ENCODE measurements around the gene TEKT4.
"Not testable (repeated sequence)": the region's sequence is repeated elsewhere in the genome, so short reads cannot be mapped to it uniquely, and the experiment has no call there.

TEKT4 gene

DNA sequence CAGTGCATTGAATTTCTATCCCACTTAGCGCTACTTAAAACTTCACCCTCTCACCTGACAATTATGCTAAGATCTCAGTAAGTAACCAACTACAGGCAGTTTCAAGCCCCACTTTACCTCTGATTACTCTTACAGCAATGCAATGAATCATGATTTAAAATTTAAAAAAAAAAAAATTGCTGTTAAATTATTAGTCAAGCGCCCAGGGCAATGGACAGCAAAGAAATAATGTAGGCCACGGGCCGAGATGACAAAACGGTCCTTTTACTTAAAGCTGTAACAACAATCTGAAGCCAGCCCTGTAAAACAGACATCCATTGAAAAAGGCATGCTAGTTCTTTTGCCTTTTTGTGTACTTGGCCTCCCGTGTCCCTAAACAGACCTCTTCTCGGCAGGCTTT, 24.0 kb downstream of the TEKT4 start:
- H3K9me3 ChIP-seq (ENCODE audit: insufficient read depth, low read depth, low read length); H3K4me1 ChIP-seq (ENCODE audit: control insufficient read depth in 1 of 2, insufficient read depth in 2 of 2, low read length in 2 of 2); H3K23ac ChIP-seq (ENCODE audit: low read length); H2BK5ac ChIP-seq (ENCODE audit: low read depth, low read length, poor library complexity); H4K91ac ChIP-seq (ENCODE audit: low read depth, low read length); H3K79me2 ChIP-seq (ENCODE audit: control insufficient read depth, insufficient read depth, low read length, poor library complexity); H3K27ac ChIP-seq (ENCODE audit: low read depth, low read length); H3K4me3 ChIP-seq (ENCODE audit: low read depth, low read length); DNase-seq; H2AFZ ChIP-seq (ENCODE audit: insufficient read depth, low read length, poor library complexity); H3K27me3 ChIP-seq (ENCODE audit: insufficient read depth, low read length); H2BK12ac ChIP-seq (ENCODE audit: low read length); H3K4me2 ChIP-seq (ENCODE audit: low read length); H2AK5ac ChIP-seq (ENCODE audit: low read length); H4K8ac ChIP-seq (ENCODE audit: low read depth, low read length); H2BK120ac ChIP-seq (ENCODE audit: insufficient read depth, low read length, poor library complexity); H4K12ac ChIP-seq (ENCODE audit: low read depth, low read length); H3K4ac ChIP-seq (ENCODE audit: low read depth, low read length); H3K9ac ChIP-seq (ENCODE audit: low read length); H3K14ac ChIP-seq (ENCODE audit: low read length); H3K18ac ChIP-seq (ENCODE audit: low read length); H3K36me3 ChIP-seq (ENCODE audit: control insufficient read depth in 1 of 2, insufficient read depth in 2 of 2, low read length in 2 of 2); H3K79me1 ChIP-seq (ENCODE audit: low read length): not testable (repeated sequence)
- WGBS (ENCODE audit: extremely low coverage, insufficient coverage, insufficient read length), result no CpG with 5 or more reads among the region's 7 CpGs

DNA sequence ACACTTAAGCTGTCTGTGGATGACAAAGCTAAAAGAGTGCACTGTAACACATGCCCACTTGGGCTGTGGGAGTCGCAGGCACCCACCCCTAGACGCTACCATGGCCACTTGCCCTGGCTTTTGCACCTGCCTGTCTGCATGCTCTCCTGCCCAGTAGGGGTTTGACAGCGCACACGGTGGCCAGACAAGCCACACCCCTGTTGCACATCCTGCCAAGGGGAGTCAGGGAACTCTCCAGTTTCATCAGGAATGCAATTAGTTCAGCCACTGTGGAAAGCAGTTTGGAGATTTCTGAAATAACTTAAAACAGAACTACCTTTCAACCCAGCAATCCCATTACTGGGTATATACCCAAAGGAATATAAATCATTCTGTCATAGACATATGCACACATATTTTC, 35.7 kb downstream of the TEKT4 start:
- not testable (repeated sequence) for H3K18ac ChIP-seq (ENCODE audit: low read length); H3K14ac ChIP-seq (ENCODE audit: low read length); H3K4me2 ChIP-seq (ENCODE audit: low read length); H2BK120ac ChIP-seq (ENCODE audit: insufficient read depth, low read length, poor library complexity); H4K12ac ChIP-seq (ENCODE audit: low read depth, low read length); H3K27me3 ChIP-seq (ENCODE audit: insufficient read depth, low read length); H3K9ac ChIP-seq (ENCODE audit: low read length); H2AFZ ChIP-seq (ENCODE audit: insufficient read depth, low read length, poor library complexity); H3K79me1 ChIP-seq (ENCODE audit: low read length); H3K79me2 ChIP-seq (ENCODE audit: control insufficient read depth, insufficient read depth, low read length, poor library complexity); DNase-seq; H2BK12ac ChIP-seq (ENCODE audit: low read length); H4K91ac ChIP-seq (ENCODE audit: low read depth, low read length); H3K4me3 ChIP-seq (ENCODE audit: low read depth, low read length); H3K4ac ChIP-seq (ENCODE audit: low read depth, low read length); H4K8ac ChIP-seq (ENCODE audit: low read depth, low read length); H2AK5ac ChIP-seq (ENCODE audit: low read length); H3K36me3 ChIP-seq (ENCODE audit: control insufficient read depth in 1 of 2, insufficient read depth in 2 of 2, low read length in 2 of 2); H2BK5ac ChIP-seq (ENCODE audit: low read depth, low read length, poor library complexity); H3K23ac ChIP-seq (ENCODE audit: low read length); H3K9me3 ChIP-seq (ENCODE audit: insufficient read depth, low read depth, low read length); H3K27ac ChIP-seq (ENCODE audit: low read depth, low read length); H3K4me1 ChIP-seq (ENCODE audit: control insufficient read depth in 1 of 2, insufficient read depth in 2 of 2, low read length in 2 of 2)
- no CpG with 5 or more reads among the region's 4 CpGs for WGBS (ENCODE audit: extremely low coverage, insufficient coverage, insufficient read length)

DNA sequence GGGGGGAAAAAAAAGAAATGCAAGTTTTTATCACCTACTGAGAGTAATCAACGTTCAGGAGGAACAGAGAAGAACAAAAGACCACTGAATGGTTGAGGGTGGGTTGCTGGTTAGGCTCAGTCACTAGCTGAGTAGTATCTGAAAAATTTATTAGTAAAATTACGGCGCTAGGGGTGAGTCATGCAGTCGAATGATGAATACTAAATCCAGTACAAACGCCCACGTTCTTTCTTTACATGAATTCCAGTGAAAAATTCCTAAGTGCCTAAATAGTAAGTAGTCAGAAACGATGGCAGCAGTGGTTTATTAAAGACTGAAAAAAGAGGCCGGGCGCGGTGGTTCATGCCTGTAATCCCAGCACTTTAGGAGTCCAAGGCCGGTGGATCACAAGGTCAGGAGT, 52.0 kb downstream of the TEKT4 start:
- Histone ChIP-seq H2BK120ac (ENCODE audit: insufficient read depth, low read length, poor library complexity) (no peak overlapping the region), H3K4ac (ENCODE audit: low read depth, low read length) (no peak overlapping the region), H3K14ac (ENCODE audit: low read length) (no peak overlapping the region), H3K23ac (ENCODE audit: low read length) (no peak overlapping the region), H4K12ac (ENCODE audit: low read depth, low read length) (no peak overlapping the region), H2BK12ac (ENCODE audit: low read length) (no peak overlapping the region), H3K27ac (ENCODE audit: low read depth, low read length) (no peak overlapping the region), H4K91ac (ENCODE audit: low read depth, low read length) (no peak overlapping the region), H3K79me2 (ENCODE audit: control insufficient read depth, insufficient read depth, low read length, poor library complexity) (no peaks in the 10 kb centered on the region), H3K4me1 (ENCODE audit: control insufficient read depth in 1 of 2, insufficient read depth in 2 of 2, low read length in 2 of 2) (no peaks in the 10 kb centered on the region), H3K9ac (ENCODE audit: low read length) (no peak overlapping the region), H3K27me3 (ENCODE audit: insufficient read depth, low read length) (no peaks in the 10 kb centered on the region), H4K8ac (ENCODE audit: low read depth, low read length) (no peak overlapping the region), H3K9me3 (ENCODE audit: insufficient read depth, low read depth, low read length) (peaks cover 11% of the 10 kb centered on the region), H3K79me1 (ENCODE audit: low read length) (no peaks in the 10 kb centered on the region), H3K18ac (ENCODE audit: low read length) (no peak overlapping the region), H2BK5ac (ENCODE audit: low read depth, low read length, poor library complexity) (no peak overlapping the region), H3K36me3 (ENCODE audit: control insufficient read depth in 1 of 2, insufficient read depth in 2 of 2, low read length in 2 of 2) (no peaks in the 10 kb centered on the region), H2AK5ac (ENCODE audit: low read length) (no peak overlapping the region), H3K4me2 (ENCODE audit: low read length) (no peak overlapping the region), H2AFZ (ENCODE audit: insufficient read depth, low read length, poor library complexity) (no peak overlapping the region), H3K4me3 (ENCODE audit: low read depth, low read length) (no peak overlapping the region)
- no CpG with 5 or more reads among the region's 11 CpGs for WGBS (ENCODE audit: extremely low coverage, insufficient coverage, insufficient read length)
- no peak for DNase-seq

DNA sequence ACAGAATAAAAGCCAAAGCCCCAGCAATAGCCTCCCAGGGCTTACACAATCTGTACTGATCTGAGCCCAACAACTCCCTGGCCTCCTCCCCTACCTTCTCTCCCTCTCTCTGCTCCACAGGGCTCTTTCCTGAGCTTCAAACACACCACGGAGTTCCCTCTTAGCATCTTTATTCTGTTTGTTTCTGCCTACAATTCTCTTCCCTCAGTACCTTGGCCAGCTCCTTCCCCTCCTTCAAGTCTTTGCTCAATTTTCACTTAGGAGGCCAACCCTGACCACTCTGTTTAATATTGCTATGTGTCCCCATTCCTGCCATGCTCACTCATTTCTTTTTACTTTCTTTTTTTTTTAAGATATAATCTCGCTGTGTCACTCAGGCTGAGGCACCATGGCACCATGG, 53.8 kb downstream of the TEKT4 start:
- H3K14ac ChIP-seq (ENCODE audit: low read length); DNase-seq; H4K12ac ChIP-seq (ENCODE audit: low read depth, low read length); H3K4me2 ChIP-seq (ENCODE audit: low read length); H4K8ac ChIP-seq (ENCODE audit: low read depth, low read length); H3K79me1 ChIP-seq (ENCODE audit: low read length); H2BK120ac ChIP-seq (ENCODE audit: insufficient read depth, low read length, poor library complexity); H2BK5ac ChIP-seq (ENCODE audit: low read depth, low read length, poor library complexity); H3K9ac ChIP-seq (ENCODE audit: low read length); H3K27me3 ChIP-seq (ENCODE audit: insufficient read depth, low read length); H3K4me1 ChIP-seq (ENCODE audit: control insufficient read depth in 1 of 2, insufficient read depth in 2 of 2, low read length in 2 of 2); H3K27ac ChIP-seq (ENCODE audit: low read depth, low read length); H3K18ac ChIP-seq (ENCODE audit: low read length); H2AK5ac ChIP-seq (ENCODE audit: low read length); H3K36me3 ChIP-seq (ENCODE audit: control insufficient read depth in 1 of 2, insufficient read depth in 2 of 2, low read length in 2 of 2); H3K4ac ChIP-seq (ENCODE audit: low read depth, low read length); H3K23ac ChIP-seq (ENCODE audit: low read length); H3K79me2 ChIP-seq (ENCODE audit: control insufficient read depth, insufficient read depth, low read length, poor library complexity); H2BK12ac ChIP-seq (ENCODE audit: low read length); H3K4me3 ChIP-seq (ENCODE audit: low read depth, low read length); H4K91ac ChIP-seq (ENCODE audit: low read depth, low read length); H2AFZ ChIP-seq (ENCODE audit: insufficient read depth, low read length, poor library complexity): not testable (repeated sequence)
- WGBS (ENCODE audit: extremely low coverage, insufficient coverage, insufficient read length), result no CpG with 5 or more reads among the region's 2 CpGs
- peaks cover 16% of the 10 kb centered on the region for H3K9me3 ChIP-seq (ENCODE audit: insufficient read depth, low read depth, low read length)

Measured in trophoblast cell (in vitro differentiated cells and primary cell).